NCI-H524 (cell line): Measurements from ENCODE around the gene FAF2.

Experiments
- DNase-seq, 2 experiments: peaks; one replicate each; lab custom pipeline; 2025; lab: John Stamatoyannopoulos, UW

FAF2 gene

GRCh38 chr5:176530983-176531901 is 83.1 kb downstream of the FAF2 start:
- peak; percentile 23 to 49 for DNase-seq

GRCh38 chr5:176531902-176532493 is 83.8 kb downstream of the FAF2 start:
- no peak for DNase-seq

- no peak for DNase-seq
These were observed 84.6 kb downstream of the FAF2 start for GRCh38 chr5:176532795-176533194.

GRCh38 chr5:176533390-176533789 is 85.2 kb downstream of the FAF2 start:
- no peak for DNase-seq

GRCh38 chr5:176533894-176534611 is 85.9 kb downstream of the FAF2 start:
- DNase-seq: no peak

- DNase-seq: no peak
These were observed 86.5 kb downstream of the FAF2 start for GRCh38 chr5:176534640-176535039.

GRCh38 chr5:176535101-176535663 is 87.0 kb downstream of the FAF2 start:
- DNase-seq: no peak

- DNase-seq: peak in 1 of 2 experiments; percentile 42
These were observed 87.5 kb downstream of the FAF2 start for GRCh38 chr5:176535664-176536131.

- peak; percentile 50 to 55 for DNase-seq
These were observed 88.1 kb downstream of the FAF2 start for GRCh38 chr5:176536132-176536901.

- peak; percentile 93 to 95 for DNase-seq
These were observed 88.8 kb downstream of the FAF2 start, which contains the start of gene RNF44 for GRCh38 chr5:176536902-176537553. Gene RNF44, minus strand, starts transcription at chr5:176537402. Its CDS starts 4,930 bp downstream, at chr5:176532472.

GRCh38 chr5:176537554-176538229 is 89.5 kb downstream of the FAF2 start:
- peak; percentile 91 to 98 for DNase-seq

GRCh38 chr5:176538230-176538988 is 90.2 kb downstream of the FAF2 start:
- DNase-seq: peak in 1 of 2 experiments; percentile 44

- no peak for DNase-seq
These were observed 90.8 kb downstream of the FAF2 start for GRCh38 chr5:176538989-176539384.

GRCh38 chr5:176540476-176540899 is 92.3 kb downstream of the FAF2 start:
- DNase-seq: no peak

- no peak for DNase-seq
These were observed 92.8 kb downstream of the FAF2 start for GRCh38 chr5:176540956-176541337.

- peak in 1 of 2 experiments; percentile 58 for DNase-seq
These were observed 93.4 kb downstream of the FAF2 start for GRCh38 chr5:176541338-176542134.

GRCh38 chr5:176542135-176542595 is 94.0 kb downstream of the FAF2 start:
- DNase-seq: no peak
